ENCODE results near the gene ATG10. TPM values are rescaled to one million over a fixed set of nuclear protein-coding genes. Genes with fewer than 3 reads are reported as not detected.
"Not testable (repeated sequence)": the region's sequence is repeated elsewhere in the genome, so short reads cannot be mapped to it uniquely, and the experiment has no call there.

ATG10 gene
- total RNA-seq, 1 experiment from 2014 or later: 12.2 TPM

- TF ChIP-seq ATF2 (CRISPR knock-in tag; IDR thresholded peaks at IDR 0.05; ENCODE audit: borderline replicate concordance, low read depth) (no peak), ARID4B (CRISPR knock-in tag; IDR thresholded peaks at IDR 0.05; ENCODE audit: borderline replicate concordance) (no peak), FOXJ3 (CRISPR knock-in tag; IDR thresholded peaks at IDR 0.05; ENCODE audit: borderline replicate concordance) (no peak)
Measured at GRCh38 chr5:82031220-82032119, 59.6 kb downstream of the ATG10 start (continued).

GRCh38 chr5:82042894-82043293, 71.1 kb downstream of the ATG10 start:
- H3K27ac Mint-ChIP-seq; ATAC-seq; POLR2A ChIA-PET; DNase-seq (ENCODE audit: low spot score); H3K27me3 Mint-ChIP-seq (ENCODE audit: low read depth); CTCF ChIA-PET; H3K4me3 Mint-ChIP-seq; H3K4me1 Mint-ChIP-seq: not testable (repeated sequence)
- Mint-ChIP-seq H3K9me3 (peaks cover 38% of the 10 kb centered on the region), H3K36me3 (peaks cover 34% of the 10 kb centered on the region)

GRCh38 chr5:82044010-82044409, 72.2 kb downstream of the ATG10 start:
- TF ChIP-seq FOXK1 (CRISPR knock-in tag; IDR thresholded peaks at IDR 0.05) (no peak), PRDM15 (CRISPR knock-in tag; IDR thresholded peaks at IDR 0.05) (no peak), CREB1 (CRISPR knock-in tag; IDR thresholded peaks at IDR 0.05) (no peak), TEAD1 (CRISPR knock-in tag; IDR thresholded peaks at IDR 0.05) (no peak), JAZF1 (CRISPR knock-in tag; IDR thresholded peaks at IDR 0.05) (no peak), FOXP1 (CRISPR knock-in tag; IDR thresholded peaks at IDR 0.05; ENCODE audit: borderline replicate concordance) (no peak), NFE2L1 (CRISPR knock-in tag; IDR thresholded peaks at IDR 0.05) (no peak), NFYB (CRISPR knock-in tag; conservative IDR thresholded peaks at IDR 0.05; ENCODE audit: low read depth) (no peak), ZNF671 (CRISPR knock-in tag; IDR thresholded peaks at IDR 0.05) (no peak), RORB (CRISPR knock-in tag; IDR thresholded peaks at IDR 0.05) (no peak), ARID4B (CRISPR knock-in tag; IDR thresholded peaks at IDR 0.05; ENCODE audit: borderline replicate concordance) (no peak), FOXJ3 (CRISPR knock-in tag; IDR thresholded peaks at IDR 0.05; ENCODE audit: borderline replicate concordance) (no peak), NR1H2 (CRISPR knock-in tag; IDR thresholded peaks at IDR 0.05) (no peak), ZNF423 (CRISPR knock-in tag; IDR thresholded peaks at IDR 0.05) (no peak), ZNF416 (CRISPR knock-in tag; IDR thresholded peaks at IDR 0.05) (no peak)
- ChIA-PET POLR2A (no interaction called here), CTCF (no interaction called here)
- no peaks in the 10 kb centered on the region for H3K27me3 Mint-ChIP-seq (ENCODE audit: low read depth)
- no peak for DNase-seq (ENCODE audit: low spot score)
- no peak overlapping the region for H3K27ac Mint-ChIP-seq
- peaks cover 33% of the 10 kb centered on the region for H3K9me3 Mint-ChIP-seq
- peaks cover 34% of the 10 kb centered on the region for H3K36me3 Mint-ChIP-seq
- ATAC-seq: no peak
- H3K4me1 Mint-ChIP-seq: no peaks in the 10 kb centered on the region
- no peak overlapping the region for H3K4me3 Mint-ChIP-seq

All from WTC11 (cell line).